Measurements from ENCODE around the gene SUMO4. TPM values are rescaled to one million over a fixed set of nuclear protein-coding genes. Genes with fewer than 3 reads are reported as not detected.

Gene SUMO4
- polyA plus RNA-seq, 3 donors from 2014 or later = 0.94 TPM; not detected in 2

DNA sequence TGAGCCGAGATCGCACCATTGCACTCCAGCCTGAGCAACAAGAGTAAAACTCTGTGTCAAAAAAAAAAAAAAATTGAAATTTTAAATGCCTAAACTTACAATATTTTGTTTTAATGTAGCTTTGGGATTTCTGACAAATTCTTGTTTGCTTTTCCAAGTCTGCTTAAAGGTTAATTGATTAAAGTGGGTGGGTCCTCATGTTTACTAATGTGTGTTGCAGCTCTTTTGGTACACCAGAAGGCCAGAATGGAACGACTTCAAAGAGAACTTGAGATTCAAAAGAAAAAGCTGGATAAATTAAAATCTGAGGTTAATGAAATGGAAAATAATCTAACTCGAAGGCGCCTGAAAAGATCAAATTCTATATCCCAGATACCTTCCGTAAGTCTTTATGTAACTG lies 2.7 kb upstream of the SUMO4 start:
- Mint-ChIP-seq H3K27me3 (ENCODE audit: low read depth in 3 of 3) (no peaks in the 10 kb centered on the region), H3K9me3 (no peaks in the 10 kb centered on the region), H3K27ac (no peak overlapping the region), H3K36me3 (peaks cover 20 to 38% (median 21%) of the 10 kb centered on the region in 3 donors), H3K4me3 (no peak overlapping the region), H3K4me1 (peaks cover 19 to 44% of the 10 kb centered on the region in 2 donors)
- DNase-seq = no peak

DNA sequence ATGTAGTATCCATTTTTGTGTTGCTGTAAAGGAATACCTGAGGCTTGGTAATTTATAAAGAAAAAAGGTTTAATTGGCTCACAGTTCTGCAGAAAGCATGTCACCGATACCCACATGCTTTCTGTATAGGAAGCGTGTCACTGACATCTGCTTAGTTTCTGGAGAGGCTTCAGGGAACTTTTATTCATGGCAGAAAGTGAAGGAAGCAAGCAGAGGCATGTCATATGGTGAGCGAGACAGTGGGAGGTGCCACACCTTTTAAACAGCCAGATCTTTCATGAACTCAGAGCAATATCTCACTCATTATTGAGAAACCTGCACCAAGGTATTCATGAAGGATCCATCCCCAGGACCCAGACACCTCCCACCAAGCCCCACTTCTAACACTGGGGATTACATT lies 3.5 kb downstream of the SUMO4 start:
- no peaks in the 10 kb centered on the region for H3K9me3 Mint-ChIP-seq
- no peaks in the 10 kb centered on the region for H3K27me3 Mint-ChIP-seq (ENCODE audit: low read depth in 3 of 3)
- H3K4me1 Mint-ChIP-seq = peaks cover 0 to 10% of the 10 kb centered on the region in 2 donors
- H3K4me3 Mint-ChIP-seq = no peak overlapping the region
- H3K36me3 Mint-ChIP-seq = peaks cover 19 to 42% (median 24%) of the 10 kb centered on the region in 3 donors
- DNase-seq = no peak
- H3K27ac Mint-ChIP-seq = peak overlapping the region in 1 of 6 donors; percentile 59

DNA sequence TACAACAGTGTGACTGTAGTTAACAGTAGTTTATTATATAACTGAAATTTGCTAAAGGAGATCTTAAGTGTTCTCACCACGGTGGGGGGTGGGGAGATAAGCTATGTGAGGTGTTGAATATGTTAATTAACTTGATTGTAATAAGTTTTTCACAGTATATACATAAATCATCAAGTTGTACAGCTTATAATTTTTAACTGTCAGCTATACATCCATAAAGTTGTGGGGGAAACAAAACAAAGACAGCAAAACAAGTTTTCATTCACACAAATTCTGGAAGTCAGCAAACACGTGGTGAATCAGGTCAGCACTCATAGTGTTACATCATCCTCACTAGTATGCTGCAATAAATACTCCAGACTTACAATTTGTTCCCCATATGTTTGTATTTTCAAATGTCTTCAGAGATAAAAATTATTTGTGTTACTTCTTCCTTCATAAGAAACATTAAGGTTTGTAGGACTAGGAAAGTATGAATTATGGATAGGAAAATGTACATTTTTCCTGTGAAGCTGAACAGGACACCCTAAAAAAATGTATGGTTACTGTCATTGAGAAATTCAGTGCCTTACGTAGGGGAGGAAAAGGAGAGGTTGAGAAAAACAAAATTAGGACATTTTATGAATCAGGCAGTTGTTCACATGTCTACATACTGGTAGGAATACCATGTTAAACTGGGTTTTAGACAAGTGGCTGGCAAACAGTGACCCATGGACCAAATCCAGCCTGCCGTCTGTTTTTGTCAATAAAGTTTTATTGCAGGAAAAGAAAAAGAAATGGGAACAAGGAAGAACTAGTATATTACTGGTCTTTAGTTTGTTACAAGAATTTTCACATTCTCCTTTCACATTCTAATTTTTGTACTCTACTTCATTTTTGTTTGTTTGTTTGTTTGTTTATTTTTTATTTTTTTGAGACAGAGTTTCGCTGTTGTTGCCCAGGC lies 6.0 kb downstream of the SUMO4 start:
- Mint-ChIP-seq H3K27me3 (ENCODE audit: low read depth in 3 of 3) (no peaks in the 10 kb centered on the region), H3K36me3 (peaks cover 9 to 32% (median 17%) of the 10 kb centered on the region in 3 donors), H3K9me3 (no peaks in the 10 kb centered on the region), H3K27ac (peak overlapping the region in 4 of 6 donors; percentile 6 to 69 (median 22)), H3K4me1 (peaks cover 0 to 10% of the 10 kb centered on the region in 2 donors), H3K4me3 (no peak overlapping the region)
- no peak for DNase-seq

DNA sequence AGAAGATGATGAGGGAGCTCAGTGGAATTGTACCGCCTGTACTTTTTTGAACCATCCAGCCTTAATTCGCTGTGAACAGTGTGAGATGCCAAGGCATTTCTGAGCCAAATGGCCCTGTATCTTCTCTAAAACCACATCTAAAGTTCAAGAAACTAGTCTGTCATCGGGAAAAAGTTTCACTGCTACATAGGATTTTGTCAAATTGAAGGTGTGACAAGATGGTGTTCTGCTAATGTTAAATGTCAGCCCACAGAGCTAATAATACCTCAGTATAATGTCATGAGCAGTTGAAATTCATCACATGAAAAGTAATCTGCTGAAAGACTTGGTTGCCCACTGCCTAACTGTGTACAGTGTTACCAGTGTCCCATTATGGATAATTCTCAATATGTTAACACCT lies 9.6 kb downstream of the SUMO4 start:
- no peaks in the 10 kb centered on the region for H3K9me3 Mint-ChIP-seq
- H3K36me3 Mint-ChIP-seq = peaks cover 4 to 18% (median 10%) of the 10 kb centered on the region in 3 donors
- no peak overlapping the region for H3K4me3 Mint-ChIP-seq
- no peak overlapping the region for H3K27ac Mint-ChIP-seq
- H3K27me3 Mint-ChIP-seq (ENCODE audit: low read depth in 3 of 3) = no peaks in the 10 kb centered on the region
- no peak for DNase-seq
- peaks cover 0 to 10% of the 10 kb centered on the region in 2 donors for H3K4me1 Mint-ChIP-seq

DNA sequence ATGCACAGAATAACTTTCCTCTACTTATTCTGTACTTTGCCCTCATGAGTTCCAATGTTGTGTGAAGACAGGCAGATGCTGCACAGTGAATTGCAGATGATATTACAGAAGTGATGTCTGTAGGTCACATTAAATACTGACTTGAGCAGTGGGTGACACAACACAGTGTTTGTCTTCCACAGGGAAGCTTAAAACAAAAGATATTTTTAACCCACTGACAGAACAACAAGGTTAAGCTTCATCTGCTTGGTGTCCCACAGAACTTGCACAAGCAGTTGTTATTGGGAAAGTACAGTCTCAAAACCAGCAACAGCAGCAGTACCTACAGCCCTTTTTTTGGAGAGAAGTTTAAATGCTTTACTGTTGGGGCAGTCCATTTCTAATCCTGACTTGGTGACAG lies 10.5 kb downstream of the SUMO4 start:
- Mint-ChIP-seq H3K27ac (peak overlapping the region in 1 of 6 donors; percentile 10), H3K9me3 (no peaks in the 10 kb centered on the region), H3K27me3 (ENCODE audit: low read depth in 3 of 3) (no peaks in the 10 kb centered on the region), H3K4me3 (no peak overlapping the region), H3K36me3 (peaks cover 4 to 11% (median 10%) of the 10 kb centered on the region in 3 donors), H3K4me1 (peaks cover under 1 to 6% of the 10 kb centered on the region in 2 donors)
- no peak for DNase-seq

DNA sequence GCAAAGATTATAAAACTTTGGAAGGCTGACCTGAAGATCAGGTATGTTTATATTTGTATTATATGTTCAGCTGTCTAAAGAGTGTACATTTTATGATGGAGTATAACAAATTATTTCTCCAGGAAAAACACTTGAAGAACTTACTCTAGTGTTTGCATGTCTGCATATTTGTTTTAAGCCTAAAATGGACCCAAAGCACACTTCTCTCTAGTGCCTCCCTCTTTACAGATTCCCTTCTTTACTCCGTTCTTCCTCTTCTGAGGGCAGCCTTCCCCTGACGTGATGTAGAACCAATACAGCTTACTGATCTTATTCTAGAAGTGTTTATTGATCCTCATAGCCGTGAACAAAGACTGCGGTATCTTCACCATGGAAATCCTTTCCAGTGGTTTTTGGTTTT lies 13.9 kb downstream of the SUMO4 start:
- H3K4me1 Mint-ChIP-seq = peaks cover 0 to 2% of the 10 kb centered on the region in 2 donors
- DNase-seq = no peak
- no peak overlapping the region for H3K4me3 Mint-ChIP-seq
- H3K27me3 Mint-ChIP-seq (ENCODE audit: low read depth in 3 of 3) = no peaks in the 10 kb centered on the region
- H3K36me3 Mint-ChIP-seq = peaks cover 0 to 7% (median 6%) of the 10 kb centered on the region in 3 donors
- H3K27ac Mint-ChIP-seq = peak overlapping the region in 2 of 6 donors; percentile 25 to 30
- no peaks in the 10 kb centered on the region for H3K9me3 Mint-ChIP-seq

DNA sequence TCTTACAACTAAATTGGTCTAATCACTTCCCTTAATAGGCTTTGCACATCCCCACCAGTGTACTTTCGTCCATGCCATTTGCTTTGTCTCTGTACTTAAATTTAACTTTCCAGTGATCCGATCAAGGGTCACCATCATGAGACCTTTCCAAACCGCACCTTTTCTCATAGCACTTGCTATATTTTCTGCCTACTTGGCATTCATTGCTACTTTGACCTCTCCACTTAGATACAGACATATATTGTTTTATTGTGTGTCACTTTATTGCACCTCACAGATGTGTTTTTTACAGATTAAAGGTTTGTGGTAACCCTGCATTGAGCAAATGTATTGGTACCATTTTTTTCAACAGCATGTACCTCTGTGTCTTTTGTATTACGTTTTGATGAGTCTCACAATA lies 14.8 kb downstream of the SUMO4 start:
- Mint-ChIP-seq H3K36me3 (peaks cover 0 to 7% (median 3%) of the 10 kb centered on the region in 3 donors), H3K27ac (peak overlapping the region in 1 of 6 donors; percentile 4), H3K27me3 (ENCODE audit: low read depth in 3 of 3) (no peaks in the 10 kb centered on the region), H3K4me1 (peaks cover 0 to 2% of the 10 kb centered on the region in 2 donors), H3K9me3 (no peaks in the 10 kb centered on the region), H3K4me3 (no peak overlapping the region)
- no peak for DNase-seq

DNA sequence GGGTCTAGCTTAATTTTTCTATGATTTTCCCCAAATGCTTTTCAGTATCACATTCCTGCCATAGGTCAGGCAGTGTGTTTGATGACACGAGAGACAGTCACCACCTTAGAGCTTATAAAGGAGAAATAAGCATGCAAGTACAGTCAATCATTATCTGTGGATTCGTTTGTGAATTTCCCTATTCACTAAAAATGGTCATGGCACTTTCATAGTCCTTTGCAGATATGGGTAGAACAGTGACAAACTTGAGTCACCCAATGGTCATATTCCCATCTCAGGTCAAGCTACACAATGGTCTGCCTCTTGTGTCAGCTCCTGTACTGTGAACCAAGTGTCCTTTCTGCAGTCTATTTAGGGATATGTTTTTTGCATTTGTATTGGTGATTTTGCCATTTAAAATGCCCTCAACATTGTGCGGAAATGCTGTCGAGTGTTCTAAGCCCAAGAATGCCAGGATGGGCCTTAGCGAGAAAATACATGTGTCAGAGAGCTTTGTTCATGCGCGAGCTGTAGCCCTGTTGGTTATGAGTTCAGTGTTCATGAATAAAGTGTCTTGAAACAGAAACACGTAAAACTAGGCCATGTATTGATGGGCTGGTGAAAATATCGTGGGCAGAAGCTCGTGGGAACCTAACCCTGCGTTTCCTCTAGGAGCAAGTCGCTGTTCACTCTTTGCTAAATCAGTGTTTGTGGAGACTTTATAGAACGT lies 19.8 kb downstream of the SUMO4 start:
- no peak for DNase-seq
- no peak overlapping the region for H3K27ac Mint-ChIP-seq
- H3K36me3 Mint-ChIP-seq = no peaks in the 10 kb centered on the region

DNA sequence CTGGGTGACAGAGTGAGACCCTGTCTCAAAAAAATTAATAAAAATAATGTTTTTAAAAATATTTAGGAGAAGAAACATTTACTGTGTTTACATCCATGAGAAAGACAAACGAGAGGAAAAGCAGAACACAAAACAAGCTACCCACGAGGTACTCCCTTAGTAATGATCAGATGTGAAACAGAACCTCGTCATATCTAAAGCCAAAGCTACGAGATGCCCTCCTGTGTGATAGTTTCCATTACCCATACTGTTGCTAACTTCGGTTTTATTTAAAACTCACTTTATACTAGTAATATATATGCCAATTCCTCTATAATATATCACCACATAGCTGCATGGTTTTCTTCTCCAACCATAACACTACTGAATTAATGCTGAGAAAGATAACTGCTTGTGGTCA lies 21.1 kb downstream of the SUMO4 start:
- H3K9me3 Mint-ChIP-seq = no peaks in the 10 kb centered on the region
- peaks cover 0 to 4% (median 0%) of the 10 kb centered on the region in 3 donors for H3K36me3 Mint-ChIP-seq
- H3K27me3 Mint-ChIP-seq (ENCODE audit: low read depth in 3 of 3) = peaks cover 0 to 5% (median 0%) of the 10 kb centered on the region in 3 donors
- no peaks in the 10 kb centered on the region for H3K4me1 Mint-ChIP-seq
- no peak overlapping the region for H3K4me3 Mint-ChIP-seq
- DNase-seq = no peak
- no peak overlapping the region for H3K27ac Mint-ChIP-seq

More for the DNA sequence above, 19.8 kb downstream of the SUMO4 start:
- Mint-ChIP-seq H3K9me3 (no peaks in the 10 kb centered on the region), H3K27me3 (ENCODE audit: low read depth in 3 of 3) (peaks cover 0 to 5% (median 0%) of the 10 kb centered on the region in 3 donors), H3K4me1 (peaks cover 0 to 2% of the 10 kb centered on the region in 2 donors), H3K4me3 (no peak overlapping the region)

DNA sequence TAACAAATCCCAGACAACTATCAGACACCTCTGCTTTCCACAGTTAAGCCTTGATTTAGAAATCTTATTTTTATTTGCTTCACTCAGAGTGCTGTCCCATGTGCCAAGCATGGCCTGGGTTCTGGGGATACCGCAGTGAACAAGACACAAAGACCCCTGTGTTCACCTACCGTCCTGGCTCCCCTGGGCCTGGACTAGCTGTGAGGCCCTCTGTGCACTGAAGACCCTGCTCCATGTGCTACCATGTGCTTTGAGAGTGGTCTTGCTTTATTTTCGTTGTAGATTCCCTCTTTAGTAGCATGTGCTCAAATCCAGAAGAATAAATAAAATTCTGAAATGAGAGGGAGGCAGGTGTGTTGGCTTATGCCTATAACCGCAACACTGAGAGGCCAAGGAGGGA lies 22.5 kb downstream of the SUMO4 start:
- H3K27ac Mint-ChIP-seq = no peak overlapping the region
- H3K4me1 Mint-ChIP-seq = no peaks in the 10 kb centered on the region
- H3K36me3 Mint-ChIP-seq = peaks cover 0 to 4% (median 0%) of the 10 kb centered on the region in 3 donors
- no peaks in the 10 kb centered on the region for H3K9me3 Mint-ChIP-seq
- DNase-seq = no peak
- peaks cover 0 to 5% (median 0%) of the 10 kb centered on the region in 3 donors for H3K27me3 Mint-ChIP-seq (ENCODE audit: low read depth in 3 of 3)
- H3K4me3 Mint-ChIP-seq = no peak overlapping the region

DNA sequence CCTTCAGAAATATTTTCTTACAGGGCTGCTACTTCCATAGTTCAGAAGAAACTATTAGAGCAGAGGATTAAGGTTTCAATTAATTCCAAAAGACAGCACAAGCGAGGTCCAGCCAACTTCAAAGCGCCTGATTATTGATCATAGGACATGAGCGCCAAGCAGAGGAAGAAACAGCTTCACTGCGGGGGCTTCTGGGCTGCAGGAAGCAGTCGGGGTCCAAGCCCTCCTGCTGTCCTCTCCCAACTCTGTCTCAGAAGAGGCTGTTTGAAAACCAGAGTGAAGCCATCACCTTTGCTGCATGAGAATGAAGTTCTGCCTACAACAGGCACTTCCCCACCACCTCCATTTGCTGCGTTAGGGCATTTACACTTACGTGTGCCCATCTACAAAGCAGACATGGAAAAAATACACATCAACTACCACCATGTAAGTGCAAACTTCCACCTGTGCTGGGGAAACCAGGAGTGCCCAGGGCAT lies 23.9 kb downstream of the SUMO4 start:
- Mint-ChIP-seq H3K27ac (no peak overlapping the region), H3K9me3 (no peaks in the 10 kb centered on the region), H3K4me1 (no peaks in the 10 kb centered on the region), H3K36me3 (peaks cover 0 to 4% (median 0%) of the 10 kb centered on the region in 3 donors), H3K27me3 (ENCODE audit: low read depth in 3 of 3) (peaks cover 0 to 5% (median 0%) of the 10 kb centered on the region in 3 donors), H3K4me3 (no peak overlapping the region)
- no peak for DNase-seq

DNA sequence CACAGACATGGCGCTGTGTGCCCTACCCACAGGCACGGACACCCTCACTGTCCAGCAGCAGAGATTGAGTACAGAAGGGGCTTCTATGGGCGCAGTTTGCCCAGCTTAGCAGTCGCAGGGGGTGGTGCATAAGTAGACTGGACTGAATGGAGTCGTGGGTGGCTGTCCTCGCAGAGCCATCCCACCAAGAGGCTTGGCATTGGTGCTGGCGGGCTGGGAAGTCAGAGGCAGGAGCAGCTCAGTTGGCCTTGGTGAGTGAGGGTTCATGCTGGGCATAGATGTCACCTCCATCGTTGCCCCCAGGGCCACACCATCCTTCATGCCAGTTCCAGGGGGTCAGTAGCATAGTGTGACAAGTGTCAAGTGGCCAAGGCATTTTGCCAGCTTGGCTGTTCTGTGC lies 25.2 kb downstream of the SUMO4 start:
- no peak for DNase-seq
- Mint-ChIP-seq H3K27me3 (ENCODE audit: low read depth in 3 of 3) (peaks cover 0 to 10% (median 1%) of the 10 kb centered on the region in 3 donors), H3K27ac (no peak overlapping the region), H3K36me3 (peaks cover 0 to 4% (median 0%) of the 10 kb centered on the region in 3 donors), H3K9me3 (no peaks in the 10 kb centered on the region), H3K4me1 (no peaks in the 10 kb centered on the region), H3K4me3 (no peak overlapping the region)

DNA sequence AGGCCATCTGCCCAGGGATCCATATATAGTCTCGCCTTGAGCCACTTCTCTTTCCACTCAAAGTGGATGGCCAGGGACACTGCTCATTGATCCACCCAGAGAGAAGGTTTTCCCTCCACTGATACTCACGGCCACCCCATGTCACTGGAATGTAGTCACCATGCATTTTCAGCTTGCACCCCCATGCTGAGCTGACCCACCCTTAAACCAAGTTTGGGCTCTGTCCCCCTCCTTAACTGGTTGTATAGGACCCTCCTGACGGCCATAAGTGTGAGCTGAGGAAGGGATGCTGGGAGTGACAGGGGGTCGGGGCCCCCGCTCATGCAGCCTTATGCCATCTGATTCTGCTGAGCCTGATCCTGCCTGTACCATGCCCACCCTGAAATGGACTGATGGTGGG lies 25.7 kb downstream of the SUMO4 start:
- Mint-ChIP-seq H3K4me3 (no peak overlapping the region), H3K27ac (no peak overlapping the region), H3K9me3 (no peaks in the 10 kb centered on the region), H3K4me1 (no peaks in the 10 kb centered on the region), H3K36me3 (peaks cover 0 to 4% (median 0%) of the 10 kb centered on the region in 3 donors), H3K27me3 (ENCODE audit: low read depth in 3 of 3) (peaks cover 0 to 10% (median 1%) of the 10 kb centered on the region in 3 donors)
- no peak for DNase-seq

DNA sequence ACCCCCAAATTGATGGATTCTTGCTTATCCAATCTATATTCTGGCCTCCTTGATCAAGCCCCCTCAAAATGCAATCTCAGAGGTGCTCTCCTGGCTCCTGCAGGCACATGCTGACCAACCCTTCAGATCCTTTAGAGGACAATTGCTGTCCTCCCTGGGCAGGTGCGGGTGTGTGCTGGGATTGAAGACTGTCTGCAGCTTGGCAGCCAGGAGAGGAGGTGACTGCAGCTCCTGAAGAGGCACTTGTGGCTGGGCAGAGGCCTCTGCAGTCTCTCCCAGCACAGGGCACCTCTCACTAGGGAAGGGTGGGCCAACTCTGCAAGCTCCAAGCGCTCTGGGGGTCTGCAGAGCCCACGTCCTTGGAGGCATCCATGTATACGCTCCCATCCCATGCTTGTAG lies 28.5 kb downstream of the SUMO4 start:
- Mint-ChIP-seq H3K4me1 (peaks cover 0 to 2% of the 10 kb centered on the region in 2 donors), H3K27ac (no peak overlapping the region), H3K36me3 (peaks cover 0 to 4% (median 0%) of the 10 kb centered on the region in 3 donors), H3K27me3 (ENCODE audit: low read depth in 3 of 3) (peaks cover 0 to 5% (median 1%) of the 10 kb centered on the region in 3 donors), H3K9me3 (no peaks in the 10 kb centered on the region), H3K4me3 (no peak overlapping the region)
- DNase-seq = no peak

Data from immature natural killer cell (primary cell).